Transverse colon (tissue), 4 donors: Measurements from ENCODE around the gene TBC1D9B. TPM values are rescaled to one million over a fixed set of nuclear protein-coding genes. Genes with fewer than 3 reads are reported as not detected.

ENCODE experiments used
- DNase-seq: peaks from one replicate; pipeline ENCODE4 v3.0.0-alpha.2; 2019
- H3K27ac ChIP-seq, 4 donors: fragments of 200-600 bp; sonication (generic); 2 replicates each; pipeline ENCODE4 v1.5.1; 2016 to 2018; ENCODE audit warnings: inconsistent platforms in 4 of 4
- H3K27me3 ChIP-seq: fragments of 200-600 bp; sonication (generic); 2 replicates; pipeline ENCODE4 v1.5.1; 2017; ENCODE audit warnings: inconsistent platforms
- H3K36me3 ChIP-seq, 4 donors: fragments of 200-600 bp; sonication (generic); 2 replicates each; pipeline ENCODE4 v1.5.1; 2017 to 2019; ENCODE audit warnings: inconsistent platforms in 4 of 4
- H3K4me1 ChIP-seq, 4 donors: fragments of 200-600 bp; sonication (generic); 2 replicates each; pipeline ENCODE4 v1.5.1; 2017 to 2020; ENCODE audit warnings: inconsistent platforms in 4 of 4
- H3K4me3 ChIP-seq, 4 donors: fragments of 200-600 bp; sonication (generic); 1 replicate in 1 of 4; 2 replicates in 3 of 4; pipeline versions ENCODE4 v1.5.1 to v1.6.1; 2017 to 2019; ENCODE audit warnings: inconsistent platforms in 4 of 4
- H3K9me3 ChIP-seq, 2 donors: fragments of 200-600 bp; sonication (generic); 2 replicates each; pipeline ENCODE4 v1.5.1; 2017 to 2019; ENCODE audit warnings: inconsistent platforms in 2 of 2
- EP300 ChIP-seq: sonication (generic); formaldehyde crosslinking; IDR thresholded peaks from one replicate; pipeline ENCODE4 v1.6.1; 2017; ENCODE audit warnings: antibody characterized with exemption, low read depth
- POLR2A ChIP-seq: fragments of 450-650 bp; IDR thresholded peaks from one replicate; pipeline ENCODE4 v1.6.1; 2016; ENCODE audit warnings: antibody characterized with exemption, mild to moderate bottlenecking, moderate library complexity
- POLR2AphosphoS5 ChIP-seq, 3 donors: sonication (generic); formaldehyde crosslinking; IDR thresholded peaks; one replicate each; pipeline ENCODE4 v1.6.1; 2016; ENCODE audit warnings: antibody characterized with exemption in 3 of 3
- WGBS, 2 donors: methylation state at CpG; one replicate each; pipeline ENCODE4 v1.1.5; 2018; ENCODE audit warnings: low coverage in 1 of 2; 5-methylcytosine and 5-hydroxymethylcytosine counted together
- in situ Hi-C, 4 donors: fragments of 200-750 bp; cut with MboI; loops; one replicate each; pipeline versions ENCODE4 v1.15.0 to v1.15.1; 2017; ENCODE audit warnings: low sequenced_read_pairs in 3 of 4, low pct_ligation_motif_present in 1 of 4, low pct_unique_long_range_greater_than_20kb in 1 of 4
- intact Hi-C: fragments of 100-400 bp; cut with DNase I; formaldehyde crosslinking; loops from one replicate; pipeline ENCODE4 v1.15.1; 2023; ENCODE audit warnings: low total_unique reads
- total RNA-seq, 4 donors: library from RNA; depleted of rRNA; stranded (reverse); fragments of >200 nt; gene quantifications; one replicate each; pipeline ENCODE4 v1.1.0, GENCODE V29; 2016
- TF ChIP-seq, protein P1 (sequence below), 5 experiments: fragments of 200-600 bp in 3 of 5; fragments of 450-650 bp in 2 of 5; sonication (generic) in 3 of 5; IDR thresholded peaks; 1 replicate in 2 of 5; 2 replicates in 3 of 5; pipeline ENCODE4 v1.5.1; 2016 to 2017; ENCODE audit warnings: antibody characterized with exemption in 5 of 5, inconsistent platforms in 3 of 5, mild to moderate bottlenecking in 2 of 5, moderate library complexity in 1 of 5

The TBC1D9B gene
- total RNA-seq, 4 donors from 2014 or later: 90.5 to 178 (median 127) TPM

DNA sequence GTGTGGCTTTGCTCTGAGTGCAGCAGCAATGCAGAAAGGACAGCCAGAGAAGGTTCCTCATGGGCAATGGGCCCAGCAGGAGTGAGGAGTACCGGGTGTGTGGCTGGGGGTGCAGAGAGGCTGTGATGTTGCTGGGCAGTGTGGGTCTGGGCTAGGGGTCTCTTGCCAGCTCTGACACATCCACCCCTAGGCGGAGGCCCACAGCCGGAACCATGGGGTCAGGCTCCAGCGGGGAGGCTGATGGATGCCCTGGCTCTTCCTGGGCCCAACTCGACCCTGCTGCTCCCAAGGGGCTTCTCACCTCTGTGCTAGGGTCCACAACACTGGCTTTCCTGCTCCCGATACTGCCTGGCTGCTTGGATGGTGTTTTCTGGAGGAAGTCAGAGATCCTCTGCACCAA is 19.9 kb downstream of the TBC1D9B start:
- Histone ChIP-seq H3K9me3 (peaks cover 4 to 11% of the 10 kb centered on the region in 2 donors), H3K4me3 (no peak overlapping the region), H3K27ac (no peak overlapping the region), H3K4me1 (no peaks in the 10 kb centered on the region), H3K27me3 (no peaks in the 10 kb centered on the region), H3K36me3 (peaks cover 0 to 55% (median 25%) of the 10 kb centered on the region in 4 donors)
- TF ChIP-seq POLR2AphosphoS5 (IDR thresholded peaks at IDR 0.05) (no peak), POLR2A (no peak)
- intact Hi-C loops: no loop called here
- in situ Hi-C loops: no loop called here
- no peak for DNase-seq
- WGBS, 2 donors: 93% methylated on average over 6 of the region's 6 CpGs; no CpG with 5 or more reads in 1 of the 2 donors

DNA sequence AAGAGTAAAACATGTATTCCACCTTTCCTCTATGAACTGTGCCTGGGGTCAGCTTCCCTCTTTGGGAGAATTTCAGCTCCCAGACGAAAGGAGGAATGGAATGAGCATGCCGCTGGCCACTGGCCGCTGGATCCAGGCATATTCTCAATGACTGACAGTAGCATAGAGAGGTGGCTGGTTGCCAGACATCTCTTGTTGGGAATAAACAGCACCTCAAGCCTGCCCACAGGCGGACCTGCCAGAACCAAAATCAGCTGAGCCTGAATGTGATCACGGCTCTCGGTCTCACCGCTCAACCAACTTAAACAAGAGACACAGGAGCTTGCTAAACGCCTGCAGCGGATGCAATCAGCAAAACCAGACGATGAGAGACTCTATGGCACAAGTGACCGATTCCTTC is 20.6 kb downstream of the TBC1D9B start:
- no peak overlapping the region for H3K27ac ChIP-seq
- DNase-seq: no peak
- H3K4me3 ChIP-seq: no peak overlapping the region
- intact Hi-C loops (no loop called here), in situ Hi-C loops (no loop called here)
- 92 to 100% methylated on average over 2 to 11 of the region's 11 CpGs for WGBS, 2 donors
- no peaks in the 10 kb centered on the region for H3K27me3 ChIP-seq
- peaks cover 4 to 14% of the 10 kb centered on the region in 2 donors for H3K9me3 ChIP-seq
- no peaks in the 10 kb centered on the region for H3K4me1 ChIP-seq
- peaks cover 0 to 53% (median 22%) of the 10 kb centered on the region in 4 donors for H3K36me3 ChIP-seq
- no peak for TF ChIP-seq POLR2AphosphoS5 (IDR thresholded peaks at IDR 0.05)
- no peak for TF ChIP-seq EP300
- TF ChIP-seq, protein P1, sequence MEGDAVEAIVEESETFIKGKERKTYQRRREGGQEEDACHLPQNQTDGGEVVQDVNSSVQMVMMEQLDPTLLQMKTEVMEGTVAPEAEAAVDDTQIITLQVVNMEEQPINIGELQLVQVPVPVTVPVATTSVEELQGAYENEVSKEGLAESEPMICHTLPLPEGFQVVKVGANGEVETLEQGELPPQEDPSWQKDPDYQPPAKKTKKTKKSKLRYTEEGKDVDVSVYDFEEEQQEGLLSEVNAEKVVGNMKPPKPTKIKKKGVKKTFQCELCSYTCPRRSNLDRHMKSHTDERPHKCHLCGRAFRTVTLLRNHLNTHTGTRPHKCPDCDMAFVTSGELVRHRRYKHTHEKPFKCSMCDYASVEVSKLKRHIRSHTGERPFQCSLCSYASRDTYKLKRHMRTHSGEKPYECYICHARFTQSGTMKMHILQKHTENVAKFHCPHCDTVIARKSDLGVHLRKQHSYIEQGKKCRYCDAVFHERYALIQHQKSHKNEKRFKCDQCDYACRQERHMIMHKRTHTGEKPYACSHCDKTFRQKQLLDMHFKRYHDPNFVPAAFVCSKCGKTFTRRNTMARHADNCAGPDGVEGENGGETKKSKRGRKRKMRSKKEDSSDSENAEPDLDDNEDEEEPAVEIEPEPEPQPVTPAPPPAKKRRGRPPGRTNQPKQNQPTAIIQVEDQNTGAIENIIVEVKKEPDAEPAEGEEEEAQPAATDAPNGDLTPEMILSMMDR (IDR thresholded peaks at IDR 0.05): no peak
- no peak for TF ChIP-seq POLR2A

DNA sequence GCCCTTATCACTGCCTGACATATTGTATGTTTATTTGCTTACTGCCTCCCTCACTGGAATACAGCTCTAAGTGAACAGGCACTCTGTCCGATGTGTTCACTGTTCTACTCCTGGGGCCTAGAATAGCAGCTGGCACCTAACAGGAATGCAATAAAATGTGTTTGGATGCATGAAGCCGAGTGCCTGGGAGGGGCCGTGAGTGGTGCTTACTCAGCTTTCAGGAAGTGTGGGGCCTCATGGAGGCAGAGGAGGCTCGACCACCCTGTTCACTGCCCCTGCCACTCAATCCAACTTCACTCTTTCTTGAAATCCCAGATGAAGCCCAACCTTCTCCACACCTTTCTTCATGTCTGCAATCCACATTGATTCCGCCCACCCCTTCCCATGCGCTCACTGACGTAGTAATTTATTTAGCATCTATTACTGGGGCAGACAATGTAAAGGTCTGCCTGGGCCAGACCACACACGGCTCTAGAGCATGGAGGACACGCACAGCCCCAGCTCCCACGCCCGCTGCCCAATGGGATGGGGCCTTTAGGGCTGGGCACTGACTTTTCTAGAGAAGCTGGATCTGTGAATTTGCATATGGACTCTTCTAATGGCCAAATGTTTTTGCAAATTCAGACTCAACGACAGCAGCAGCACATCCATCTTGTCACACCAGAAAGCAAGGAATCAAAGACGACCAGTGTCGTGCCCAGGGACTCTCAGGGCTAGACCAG is 21.3 kb downstream of the TBC1D9B start:
- no peaks in the 10 kb centered on the region for H3K27me3 ChIP-seq
- TF ChIP-seq, protein P1 (IDR thresholded peaks at IDR 0.05): no peak
- TF ChIP-seq EP300 (no peak), POLR2AphosphoS5 (IDR thresholded peaks at IDR 0.05) (no peak), POLR2A (no peak)
- H3K36me3 ChIP-seq: peaks cover 0 to 45% (median 19%) of the 10 kb centered on the region in 4 donors
- no peak overlapping the region for H3K27ac ChIP-seq
- peaks cover 4 to 14% of the 10 kb centered on the region in 2 donors for H3K9me3 ChIP-seq
- 78 to 95% methylated on average over 3 to 14 of the region's 14 CpGs for WGBS, 2 donors
- no peak for DNase-seq
- H3K4me3 ChIP-seq: no peak overlapping the region
- no peaks in the 10 kb centered on the region for H3K4me1 ChIP-seq
- in situ Hi-C loops: no loop called here
- intact Hi-C loops: no loop called here

DNA sequence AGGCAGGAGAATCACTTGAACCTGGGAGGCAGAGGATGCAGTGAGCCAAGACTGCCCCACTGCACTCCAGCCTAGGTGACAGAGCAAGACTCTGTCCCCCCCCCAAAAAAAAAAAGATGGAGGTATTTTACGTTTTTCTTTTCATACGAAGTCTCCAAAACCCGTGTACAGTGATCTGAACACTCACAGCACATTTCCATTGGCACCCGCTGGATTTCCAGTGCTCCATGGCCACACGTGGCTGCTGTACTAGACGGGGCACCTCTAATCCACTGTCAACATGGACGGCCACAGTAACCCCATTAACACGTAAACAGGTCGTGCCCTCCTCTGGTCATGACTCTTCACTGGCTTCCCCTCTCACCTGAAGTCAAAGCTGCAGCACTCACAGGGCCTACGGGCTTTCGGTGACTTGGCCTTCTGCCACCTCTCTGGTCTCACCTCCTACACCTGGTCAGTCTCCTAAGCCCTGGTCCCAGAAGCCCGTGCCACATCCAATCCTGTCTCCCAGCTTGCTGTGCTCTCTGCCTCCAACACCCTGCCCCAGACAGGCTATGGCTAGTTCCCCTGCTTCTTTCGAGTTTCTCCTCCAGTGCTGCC is 22.1 kb downstream of the TBC1D9B start:
- Histone ChIP-seq H3K9me3 (peaks cover 4 to 14% of the 10 kb centered on the region in 2 donors), H3K27me3 (no peaks in the 10 kb centered on the region), H3K4me1 (no peaks in the 10 kb centered on the region), H3K36me3 (peaks cover 0 to 38% (median 15%) of the 10 kb centered on the region in 4 donors), H3K4me3 (no peak overlapping the region), H3K27ac (no peak overlapping the region)
- no peak for DNase-seq
- in situ Hi-C loops (no loop called here), intact Hi-C loops (no loop called here)
- WGBS, 2 donors: 92 to 97% methylated on average over 2 to 13 of the region's 13 CpGs
- no peak for TF ChIP-seq POLR2AphosphoS5 (IDR thresholded peaks at IDR 0.05)
- TF ChIP-seq POLR2A: no peak
- TF ChIP-seq, protein P1 (IDR thresholded peaks at IDR 0.05): no peak
